Activated CD8-positive, alpha-beta memory T cell treated with anti-CD3 and anti-CD28 coated beads, Interleukin-2, amount 50 U/mL, for 4 hours (primary cell): ENCODE results near the gene LRRN4.
"Not testable (repeated sequence)": the region's sequence is repeated elsewhere in the genome, so short reads cannot be mapped to it uniquely, and the experiment has no call there.

Experiments used
- DNase-seq: peaks from one replicate; pipeline ENCODE4 v3.0.0-alpha.2; 2020

Gene LRRN4

GRCh38 chr20:6058684-6059295 lies 4.9 kb upstream of the LRRN4 start:
- no peak for DNase-seq

- no peak for DNase-seq
Observed at GRCh38 chr20:6057691-6058090, 3.8 kb upstream of the LRRN4 start.

- DNase-seq: no peak
Observed at GRCh38 chr20:6057139-6057538, 3.3 kb upstream of the LRRN4 start.

GRCh38 chr20:6055981-6056569 lies 2.2 kb upstream of the LRRN4 start:
- no peak for DNase-seq

- DNase-seq: no peak
Observed at GRCh38 chr20:6055161-6055783, 1.4 kb upstream of the LRRN4 start.

GRCh38 chr20:6054689-6055051 lies 810 bp upstream of the LRRN4 start:
- not testable (repeated sequence) for DNase-seq

GRCh38 chr20:6053064-6053775 lies 640 bp downstream of the LRRN4 start:
- DNase-seq: no peak

- DNase-seq: no peak
Observed at GRCh38 chr20:6051505-6051904, 2.4 kb downstream of the LRRN4 start.

- DNase-seq: no peak
Observed at GRCh38 chr20:6048391-6048790, 5.5 kb downstream of the LRRN4 start.

- DNase-seq: no peak
Observed at GRCh38 chr20:6046432-6046831, 7.4 kb downstream of the LRRN4 start.

- no peak for DNase-seq
Observed at GRCh38 chr20:6045566-6045965, 8.3 kb downstream of the LRRN4 start.

GRCh38 chr20:6044115-6044514 lies 9.7 kb downstream of the LRRN4 start:
- no peak for DNase-seq

- DNase-seq: no peak
Observed at GRCh38 chr20:6041808-6042265, 12.0 kb downstream of the LRRN4 start.

- DNase-seq: no peak
Observed at GRCh38 chr20:6040958-6041807, 12.7 kb downstream of the LRRN4 start.

- no peak for DNase-seq
Observed at GRCh38 chr20:6040540-6040939, 13.3 kb downstream of the LRRN4 start.

GRCh38 chr20:6039766-6040165 lies 14.1 kb downstream of the LRRN4 start:
- no peak for DNase-seq

GRCh38 chr20:6038256-6038655 lies 15.6 kb downstream of the LRRN4 start:
- no peak for DNase-seq

- DNase-seq: no peak
Observed at GRCh38 chr20:6037082-6037481, 16.8 kb downstream of the LRRN4 start.

GRCh38 chr20:6036213-6036612 lies 17.6 kb downstream of the LRRN4 start:
- no peak for DNase-seq

- DNase-seq: no peak
Observed at GRCh38 chr20:6034134-6034969, 19.5 kb downstream of the LRRN4 start.

- DNase-seq: not testable (repeated sequence)
Observed at GRCh38 chr20:6032907-6033306, 21.0 kb downstream of the LRRN4 start.
